Fibroblast of skin of right biceps (primary cell): ENCODE measurements around the gene CEP83.

Experiments used
- DNase-seq: peaks from one replicate; pipeline ENCODE4 v3.0.0-alpha.2; 2013

Gene CEP83

DNA sequence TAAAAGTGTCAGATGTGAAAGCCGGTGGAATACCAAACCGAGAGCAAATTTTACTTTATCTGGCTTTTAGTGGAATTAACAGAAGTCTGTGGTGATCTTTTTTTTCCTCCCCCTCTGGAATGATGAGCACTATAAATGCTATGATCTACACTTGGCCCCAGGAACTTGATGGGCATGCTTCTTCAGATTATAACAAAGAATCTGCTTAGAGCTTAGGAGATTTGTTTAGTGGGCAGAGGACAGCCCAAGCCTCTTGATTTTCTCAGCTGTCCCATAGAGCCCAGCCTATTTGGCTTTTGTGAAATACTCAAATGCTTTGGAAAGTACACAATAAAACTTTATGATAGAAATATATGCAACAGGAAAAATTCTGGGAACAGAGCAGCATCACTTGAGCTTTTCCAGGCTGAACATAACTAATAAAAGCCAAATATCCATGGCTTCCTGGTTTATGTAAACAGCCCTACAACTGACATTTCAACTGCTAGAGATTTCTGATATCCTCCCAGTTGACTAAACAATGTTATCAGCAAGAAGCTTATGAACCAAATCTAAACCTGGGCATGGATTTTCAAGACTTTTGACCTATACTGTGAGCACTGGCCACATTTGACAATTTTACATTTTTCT, 161.7 kb downstream of the CEP83 start:
- DNase-seq = no peak

DNA sequence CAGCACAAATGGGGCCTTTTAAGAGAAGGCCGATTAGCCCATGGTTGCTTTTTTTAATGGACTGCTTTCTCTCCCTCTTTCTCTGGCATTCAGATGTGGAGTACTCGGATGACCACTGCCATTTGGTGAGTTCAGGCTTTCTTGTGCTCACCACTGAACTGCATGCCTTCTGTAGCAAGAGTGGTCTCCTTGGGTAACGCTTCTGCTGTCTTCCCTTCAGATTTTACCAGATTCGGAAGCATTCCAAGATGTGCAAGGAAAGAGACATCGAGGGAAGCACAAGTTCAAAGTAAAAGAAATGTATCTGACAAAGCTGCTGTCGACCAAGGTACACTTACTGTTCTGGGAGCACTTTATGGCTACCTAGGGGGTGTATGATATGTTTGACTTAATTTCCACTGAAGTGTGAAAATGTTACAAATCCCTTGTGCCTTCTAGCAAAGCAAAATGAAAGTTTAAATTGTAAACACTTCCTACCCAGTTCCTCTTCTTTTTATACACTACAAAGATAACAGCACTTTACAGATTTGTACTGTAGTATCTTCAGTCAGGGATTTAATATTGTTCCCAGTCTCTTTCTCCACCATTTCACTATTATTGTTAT, 162.5 kb downstream of the CEP83 start:
- no peak for DNase-seq

DNA sequence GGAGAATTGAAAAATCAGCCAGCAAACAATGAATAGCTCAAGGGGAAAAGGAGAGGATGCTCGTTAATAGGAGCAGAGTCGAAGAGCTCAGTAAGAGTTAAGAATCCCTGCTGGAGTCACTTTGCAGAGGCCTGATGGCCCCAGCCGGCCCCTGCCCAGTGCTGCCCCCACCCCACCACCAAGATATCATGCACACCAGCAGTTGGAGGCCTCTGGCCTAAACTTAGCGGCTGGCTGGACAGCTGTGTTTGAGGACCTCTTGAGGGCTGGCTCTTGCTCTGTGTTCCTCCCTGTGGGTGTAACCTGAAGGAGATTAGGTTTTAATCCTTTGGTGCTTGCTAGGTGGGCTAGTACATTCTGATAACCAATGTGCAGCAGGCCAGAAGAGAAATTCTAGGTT, 169.3 kb downstream of the CEP83 start:
- DNase-seq = no peak

DNA sequence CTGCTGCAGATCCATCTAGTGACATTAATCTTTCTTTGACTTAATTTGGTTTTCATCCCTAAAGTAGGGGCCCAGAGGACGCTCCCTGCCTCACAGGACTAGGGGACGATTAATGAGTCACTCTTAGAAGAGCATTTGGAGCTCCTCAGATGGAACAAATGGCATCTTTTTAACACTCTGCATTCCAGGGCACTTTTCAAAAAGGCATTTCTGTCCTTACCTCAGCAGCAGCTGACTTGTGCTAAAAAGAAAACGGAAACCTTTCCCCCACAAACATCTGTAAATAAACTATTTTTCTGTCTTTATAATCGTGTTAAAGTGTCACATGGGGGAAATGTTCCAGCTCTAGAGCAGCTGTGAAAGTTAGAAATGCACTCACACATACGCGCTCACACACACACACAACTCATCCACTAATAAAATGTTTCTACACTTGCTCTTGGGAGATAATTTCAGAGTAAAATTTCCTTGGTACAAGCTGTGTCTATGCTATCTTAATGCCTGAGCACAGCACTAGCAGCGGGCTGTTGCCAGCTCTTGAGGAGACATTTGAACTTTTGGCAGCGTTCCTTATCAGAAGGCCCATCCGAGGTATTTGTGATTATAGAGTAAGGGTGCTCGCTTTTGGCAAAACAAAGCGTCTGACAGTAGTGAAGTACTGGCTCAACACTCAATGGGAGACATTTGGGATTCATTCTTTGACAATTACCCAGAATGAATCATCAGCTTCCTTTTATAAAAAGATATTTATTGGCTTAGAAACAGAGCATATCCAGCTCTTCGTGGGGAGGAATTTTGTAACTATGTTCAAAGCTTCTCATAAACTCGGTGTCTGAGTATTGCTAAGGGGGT, 170.0 kb downstream of the CEP83 start:
- peak; percentile 91 for DNase-seq

DNA sequence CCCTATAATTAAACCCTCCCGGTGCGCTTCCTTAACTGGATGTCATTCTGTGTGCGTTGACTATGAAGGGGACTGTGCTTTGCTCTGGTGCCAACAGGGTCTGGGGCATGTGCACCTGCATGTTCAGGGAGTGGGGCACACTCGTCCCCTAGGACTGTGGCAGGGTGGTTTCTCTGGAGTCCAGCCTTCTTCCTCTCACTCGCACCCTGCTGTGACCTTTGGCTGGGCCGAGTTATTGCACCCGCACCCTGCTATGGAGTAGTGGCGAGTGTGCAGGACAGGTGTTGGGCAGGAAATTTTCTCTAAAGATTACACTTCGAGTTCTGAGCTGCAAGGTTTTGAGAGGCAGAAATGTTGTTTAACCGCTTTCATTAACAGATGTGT, 172.4 kb downstream of the CEP83 start:
- DNase-seq = no peak

DNA sequence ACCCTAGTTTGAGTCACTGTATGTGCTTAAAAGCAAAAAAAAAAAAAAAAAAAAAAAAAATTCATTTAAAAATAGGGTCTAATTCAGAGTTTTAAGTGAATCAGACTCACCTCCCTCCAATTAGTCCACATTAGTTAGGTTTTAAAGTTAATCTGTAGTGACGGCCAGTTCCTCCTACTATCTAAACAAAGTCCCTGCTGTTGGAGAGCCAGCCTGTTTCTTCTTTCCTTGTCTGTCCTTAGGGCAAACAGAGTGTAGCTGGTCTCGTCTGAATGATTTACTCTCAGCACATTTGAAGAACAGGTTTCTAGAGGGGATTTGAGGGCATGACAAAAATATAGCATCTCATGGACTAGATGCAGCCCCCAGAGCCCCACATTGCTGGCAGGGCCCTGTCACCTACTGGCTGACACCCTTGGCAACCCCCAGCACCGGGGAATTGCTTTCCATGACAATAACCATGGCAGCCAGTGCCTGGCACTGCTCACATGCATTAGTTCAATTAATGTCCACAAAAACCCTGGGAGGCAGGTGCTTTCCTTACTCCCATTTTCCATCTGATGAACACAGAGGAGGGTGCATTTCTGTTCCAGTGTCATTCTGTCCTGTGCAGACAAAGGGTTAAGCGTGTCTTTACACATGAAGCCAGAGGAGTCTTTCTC, 173.0 kb downstream of the CEP83 start:
- DNase-seq = no peak

DNA sequence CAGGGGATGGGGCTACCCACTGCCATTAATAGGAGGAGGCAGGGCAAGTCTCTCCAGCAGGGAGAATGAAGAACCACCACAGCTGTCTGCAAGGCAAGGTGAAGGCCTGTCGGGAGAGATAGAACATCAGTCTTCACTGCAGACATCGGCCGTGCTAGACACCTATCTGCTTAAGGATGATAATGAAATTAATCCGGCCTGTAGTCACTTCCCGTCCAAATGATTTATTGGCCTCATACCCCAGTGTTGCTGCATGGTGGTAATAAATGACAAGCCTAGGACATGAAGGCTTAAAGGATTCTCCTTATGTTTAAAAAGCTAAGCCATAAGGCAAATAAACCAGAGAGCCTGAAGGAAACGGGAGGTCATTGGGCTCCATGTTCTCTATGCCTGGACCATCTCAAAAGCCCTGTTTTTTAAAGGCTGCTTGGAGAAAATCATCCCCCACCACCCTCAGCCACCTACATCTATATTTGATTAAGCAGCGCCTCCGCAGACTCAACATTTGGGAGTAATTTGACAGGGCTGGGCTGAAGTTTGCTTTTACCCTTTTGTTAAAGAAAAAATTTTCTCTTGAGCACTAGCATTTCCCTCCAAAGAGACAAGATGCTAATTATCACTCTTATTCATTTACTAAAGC, 173.6 kb downstream of the CEP83 start:
- DNase-seq = no peak

DNA sequence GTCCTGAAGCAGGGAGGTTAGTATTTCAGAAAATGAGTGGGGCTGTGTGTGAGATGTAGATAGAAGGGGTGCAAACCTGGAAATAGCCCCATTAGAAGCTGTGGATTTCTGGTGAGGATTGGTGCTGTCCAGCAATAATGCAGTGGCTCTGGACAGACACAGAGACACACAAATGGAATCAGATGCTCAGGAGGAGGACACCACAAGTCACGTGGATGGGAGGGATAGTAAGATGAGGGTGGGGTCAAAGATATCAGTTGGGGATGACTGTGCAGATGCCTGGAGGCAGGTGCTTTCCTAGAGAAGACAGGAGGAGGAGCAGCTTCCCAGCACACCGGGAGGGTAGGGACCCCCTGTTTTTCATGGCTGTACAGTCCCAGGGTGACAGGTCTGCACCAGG, 174.8 kb downstream of the CEP83 start:
- DNase-seq = no peak

DNA sequence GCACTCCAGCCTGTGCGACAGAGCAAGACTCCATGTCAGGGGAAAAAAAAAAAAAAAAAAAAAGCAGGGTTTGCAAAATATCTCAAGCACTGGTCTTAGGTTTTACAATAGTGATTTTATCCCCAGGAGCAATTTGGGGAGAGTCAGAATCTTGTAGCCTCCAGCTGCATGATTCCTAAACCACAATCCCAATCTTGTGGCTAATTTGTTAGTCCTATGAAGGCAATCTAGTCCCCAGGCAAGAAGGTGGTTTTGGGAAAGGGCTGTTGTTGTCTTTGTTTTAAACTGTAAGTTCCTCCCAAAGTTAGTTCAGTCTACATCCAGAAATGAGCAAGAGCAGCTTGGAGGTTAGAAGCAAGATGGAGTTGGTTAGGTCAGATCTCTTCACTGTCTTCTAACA, 175.6 kb downstream of the CEP83 start:
- no peak for DNase-seq

DNA sequence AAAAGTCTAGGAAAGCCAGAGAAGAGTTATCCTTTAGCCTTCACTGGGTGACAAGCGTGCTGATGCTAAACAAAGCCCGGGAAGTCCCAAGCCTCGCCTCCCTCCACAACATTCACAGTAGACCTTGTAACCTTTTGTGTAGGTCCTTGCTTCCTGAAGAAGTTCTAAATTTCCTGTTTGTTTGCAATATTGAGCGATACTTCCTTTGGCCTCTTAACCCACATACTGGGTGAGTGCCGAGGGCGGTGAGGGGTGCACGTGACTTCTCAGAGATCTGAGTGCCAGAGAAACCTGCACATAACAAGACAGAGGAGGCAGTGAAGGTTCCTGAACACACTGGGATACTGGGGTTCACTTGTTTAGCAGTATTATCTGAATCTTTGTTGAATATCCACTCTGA, 177.0 kb downstream of the CEP83 start:
- no peak for DNase-seq

DNA sequence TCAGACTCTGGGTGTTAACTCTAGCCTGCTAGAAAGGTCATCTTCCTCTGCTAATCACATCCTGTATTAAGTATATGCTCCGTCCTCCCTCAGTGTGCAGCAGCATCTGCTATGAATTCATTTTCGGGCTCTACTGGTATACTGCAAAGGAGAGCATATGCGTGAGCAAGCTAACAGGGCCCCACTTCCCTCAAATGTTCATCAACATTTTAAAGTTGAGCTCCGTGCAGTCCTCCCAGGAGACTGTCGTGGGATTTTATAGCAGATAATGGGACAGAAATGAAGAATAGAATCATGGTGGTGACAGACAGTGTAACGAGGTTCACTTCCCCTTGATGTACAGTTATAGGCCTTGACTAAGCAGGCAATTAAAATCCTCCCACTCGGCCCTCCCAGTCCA, 179.6 kb downstream of the CEP83 start:
- no peak for DNase-seq

DNA sequence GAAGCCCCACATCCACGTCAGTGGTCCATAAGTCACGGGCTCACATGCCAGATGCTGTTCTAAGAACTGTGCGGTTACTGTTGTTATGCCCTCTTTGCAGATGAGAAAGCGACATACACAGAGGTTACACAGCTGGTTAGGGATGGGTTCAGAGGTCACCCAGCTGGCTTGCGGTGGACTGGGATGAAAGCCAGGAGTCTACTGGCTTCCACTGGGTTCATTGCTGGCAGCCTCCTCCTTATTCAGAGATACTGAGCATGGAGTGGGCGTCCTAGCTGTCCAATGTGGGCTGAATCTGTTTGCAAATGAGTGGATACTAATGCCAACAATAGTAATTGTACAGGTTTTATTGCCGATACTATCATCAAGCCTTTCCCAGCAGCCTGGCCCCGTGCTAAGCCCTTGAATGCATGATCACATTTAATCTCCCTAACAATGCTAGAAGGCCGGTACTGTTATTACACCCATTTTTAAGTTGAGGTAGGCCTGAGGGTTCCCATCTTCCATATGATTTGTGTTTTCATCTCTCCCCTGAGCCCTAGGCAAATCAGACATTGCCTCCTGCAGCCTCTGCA, 182.2 kb downstream of the CEP83 start:
- DNase-seq = no peak

DNA sequence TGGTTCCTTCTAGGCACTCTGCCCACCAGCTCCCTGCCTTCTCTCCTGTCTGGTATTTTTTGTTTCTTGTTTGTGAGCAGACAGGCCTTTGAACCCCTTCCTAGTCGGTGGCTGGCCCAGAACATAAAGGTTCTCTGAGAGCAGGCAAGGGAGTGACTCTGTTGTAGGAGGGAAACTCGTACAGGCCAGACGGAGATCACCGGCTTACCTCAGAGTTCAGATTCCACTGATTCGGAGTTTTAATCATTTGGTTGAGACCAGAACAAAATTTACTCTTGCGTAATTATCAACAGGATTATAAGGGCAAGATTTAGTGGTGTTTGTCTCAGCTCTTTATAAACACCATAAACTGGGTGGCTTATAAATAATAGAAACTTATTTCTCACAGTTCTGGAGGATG, 182.9 kb downstream of the CEP83 start:
- DNase-seq = no peak

DNA sequence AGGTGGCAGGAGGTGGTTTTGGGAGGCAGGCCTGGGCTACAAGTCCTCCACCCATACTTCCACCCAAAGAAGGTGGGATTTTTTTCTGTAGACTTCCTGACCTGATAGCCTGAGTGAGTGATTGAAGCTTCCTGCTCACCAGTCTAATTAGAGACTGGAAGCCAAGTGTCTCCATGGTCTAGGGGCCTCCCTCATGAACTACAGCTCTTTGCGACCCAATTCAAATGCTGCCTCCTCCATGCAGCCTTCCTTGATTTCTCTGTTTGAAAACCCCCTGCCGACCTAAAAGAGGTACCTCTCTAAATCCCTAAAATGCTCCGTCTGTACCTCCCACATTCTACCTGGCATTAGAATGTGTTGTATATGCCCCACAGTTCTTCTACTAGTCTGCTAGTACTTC, 186.4 kb downstream of the CEP83 start:
- DNase-seq = no peak

DNA sequence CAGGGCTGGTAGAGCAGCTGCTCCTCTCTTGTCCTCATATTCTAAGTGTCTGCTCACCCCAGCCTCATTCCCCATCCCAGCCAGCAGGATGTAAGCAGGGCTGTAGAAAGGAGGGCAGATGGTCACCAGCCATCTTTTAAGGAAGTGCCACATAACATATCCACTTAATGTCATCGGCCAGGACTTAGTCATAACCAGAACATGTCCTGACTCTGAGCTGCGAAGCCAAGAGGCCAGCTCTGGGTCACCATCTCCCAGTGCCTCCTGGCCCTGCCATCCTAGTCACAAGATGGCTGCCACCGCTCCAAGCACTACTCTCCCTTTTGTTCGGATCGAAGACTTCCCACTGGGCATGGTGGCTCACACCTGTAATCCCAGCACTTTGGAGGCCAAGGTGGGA, 187.4 kb downstream of the CEP83 start:
- DNase-seq = no peak

DNA sequence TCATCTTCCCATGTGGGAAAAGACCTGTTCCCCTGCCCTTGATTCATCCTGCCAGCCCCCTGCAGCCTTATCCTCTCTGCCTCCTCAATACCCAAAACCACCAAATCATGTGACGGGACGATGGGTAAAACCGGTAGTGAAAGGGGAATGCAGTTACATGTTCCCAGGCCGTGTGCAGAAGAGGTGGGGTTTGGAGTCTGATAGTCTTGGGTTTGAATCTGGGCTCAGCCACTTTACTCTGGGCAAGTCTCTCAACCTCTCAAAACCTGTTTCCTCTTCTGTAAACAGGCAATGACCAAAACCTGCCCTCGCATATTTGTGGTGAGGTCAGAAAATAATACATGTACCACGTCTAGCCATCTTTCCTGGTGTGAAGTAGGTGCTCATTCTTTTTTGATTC, 188.3 kb downstream of the CEP83 start:
- DNase-seq = no peak

DNA sequence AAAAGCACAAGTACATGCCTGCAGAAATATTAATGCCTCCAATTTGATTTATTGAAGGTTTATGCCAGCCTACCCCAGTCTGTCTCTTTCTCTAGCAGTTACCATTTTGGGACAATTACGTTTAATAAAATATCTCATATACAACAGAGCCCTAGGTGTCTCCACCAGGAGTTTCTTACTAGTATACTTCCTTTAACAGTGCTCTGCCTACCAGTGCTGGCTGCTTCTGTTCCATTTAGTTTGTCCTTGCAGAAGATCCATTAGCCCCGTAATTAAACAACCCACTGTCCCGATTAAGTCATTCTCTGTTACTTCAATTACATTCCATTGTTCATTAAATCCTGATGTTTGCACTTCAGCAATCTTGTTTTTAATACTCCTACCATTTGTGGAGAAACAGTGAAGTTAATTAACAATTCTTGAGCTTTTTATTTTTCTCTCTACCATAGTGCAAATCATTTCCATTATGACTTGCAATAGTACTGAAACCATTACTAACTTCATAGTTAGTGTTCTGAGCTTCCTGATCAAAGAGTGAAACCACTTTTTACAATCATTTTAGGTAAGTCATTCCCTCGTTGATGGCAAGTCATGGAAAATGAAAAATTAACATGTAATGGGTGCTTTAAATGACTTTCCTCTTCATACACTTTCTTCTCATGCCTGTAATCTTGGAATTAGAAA, 190.2 kb downstream of the CEP83 start:
- DNase-seq = no peak

DNA sequence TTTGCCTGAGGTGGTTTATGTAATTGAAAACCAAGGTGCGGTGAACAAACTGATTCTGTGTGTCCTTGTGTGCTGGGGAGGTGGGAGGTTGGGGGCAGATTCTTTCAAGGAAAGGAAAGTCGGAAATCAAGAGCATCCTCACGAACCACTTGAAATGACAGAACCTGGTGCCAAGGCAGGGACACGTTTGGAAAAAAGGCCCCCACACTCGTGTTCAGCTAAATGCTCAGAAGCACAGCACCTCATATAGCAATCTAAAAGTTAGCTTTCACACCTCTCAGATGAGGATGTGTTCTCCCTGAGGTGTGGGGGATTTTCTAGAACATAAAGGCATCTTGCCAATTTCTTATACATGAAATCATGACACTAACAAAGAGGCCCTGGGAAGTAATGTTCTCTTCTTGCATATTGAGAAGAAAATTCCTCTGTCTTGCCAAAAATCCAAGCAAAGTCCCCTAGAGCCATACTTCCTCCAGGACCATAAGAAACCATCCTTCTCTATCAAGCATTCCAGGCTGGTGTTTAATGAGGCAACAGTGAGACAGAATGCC, 191.7 kb downstream of the CEP83 start:
- DNase-seq = peak; percentile 63

DNA sequence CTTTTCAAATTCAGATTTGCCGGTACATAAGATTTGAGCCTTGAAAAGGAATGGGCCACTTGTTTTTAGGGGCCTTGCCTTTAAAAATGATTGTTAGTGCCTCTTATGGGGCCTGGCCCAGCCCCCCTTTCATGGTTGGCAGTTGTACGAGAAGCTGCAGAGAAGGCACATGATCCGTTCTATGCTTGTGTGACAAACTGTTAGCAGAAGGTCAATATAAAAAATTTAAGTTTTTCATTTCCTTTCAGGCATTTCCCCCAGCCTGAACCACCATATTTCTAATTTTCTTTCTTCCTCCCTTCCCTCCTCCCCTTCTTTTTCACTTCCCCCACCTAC, 192.2 kb downstream of the CEP83 start:
- DNase-seq = no peak

DNA sequence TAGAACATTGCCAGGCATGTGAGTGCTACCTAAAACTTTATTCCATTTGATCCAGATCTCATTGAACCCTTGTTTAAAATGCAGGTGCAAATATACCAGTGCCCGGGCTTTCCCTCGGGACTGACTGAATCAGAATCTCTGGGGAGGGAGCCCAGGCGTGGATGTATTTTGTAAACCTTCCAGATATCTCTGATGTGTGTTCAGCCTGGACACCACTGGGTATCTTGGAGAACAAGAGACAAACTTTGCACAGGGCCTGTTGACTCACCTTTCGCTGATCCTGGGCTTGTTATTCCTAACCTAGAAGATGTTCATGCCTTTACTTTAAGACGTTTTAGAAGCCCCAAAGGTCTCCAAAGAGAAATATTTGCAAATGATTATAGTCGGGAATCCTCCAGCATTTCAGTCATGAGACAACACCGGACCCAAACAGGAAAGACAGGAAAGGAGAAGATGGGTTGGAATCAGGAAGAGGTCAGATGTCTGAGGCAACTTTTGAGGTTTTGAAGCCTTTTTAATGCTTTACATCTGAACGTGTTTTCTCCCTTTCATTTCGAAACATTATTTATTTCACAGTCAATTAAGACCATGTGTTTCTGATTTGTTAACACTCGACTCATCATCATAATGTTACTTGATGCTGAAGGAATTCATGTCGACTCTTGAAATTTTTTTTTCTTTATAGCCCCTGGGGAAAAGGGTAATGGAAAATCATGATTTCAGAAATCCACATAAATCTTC, 192.7 kb downstream of the CEP83 start:
- DNase-seq = peak; percentile 93
